ENCODE results near the gene JADE1. TPM values are rescaled to one million over a fixed set of nuclear protein-coding genes. Genes with fewer than 3 reads are reported as not detected.

Gene JADE1
- total and polyA plus RNA-seq, 2 experiments from 2014 or later = 84.2 to 158 TPM

DNA sequence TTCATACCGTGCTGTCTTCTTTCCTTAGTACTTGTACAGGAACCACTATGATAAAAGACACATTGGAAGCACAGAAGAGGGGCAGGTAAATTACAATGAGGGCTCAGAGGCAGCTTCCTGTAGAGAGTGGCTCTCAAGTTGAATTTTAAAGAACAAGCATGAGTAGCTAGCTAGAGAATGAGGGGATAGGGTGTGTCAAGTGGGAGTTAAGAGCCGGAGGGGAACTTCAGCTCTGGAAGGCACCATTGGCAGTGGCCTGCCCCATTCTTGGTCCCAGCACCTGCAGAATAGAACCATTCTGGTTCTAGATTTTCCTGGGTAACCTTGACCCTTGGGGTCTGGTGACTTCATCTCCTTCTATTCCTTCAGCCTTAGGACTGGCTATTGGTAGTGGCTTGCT, 34.0 kb upstream of the JADE1 start (continued):
- TF ChIP-seq ZNF462 (CRISPR knock-in tag; IDR thresholded peaks at IDR 0.05) (no peak), REST (IDR thresholded peaks at IDR 0.05; ENCODE audit: unreplicated experiment) (no peak), NANOG (IDR thresholded peaks at IDR 0.05; ENCODE audit: borderline replicate concordance) (no peak), ETS1 (IDR thresholded peaks at IDR 0.05) (no peak)

All from GM23338 (cell line).